GM21619 (cell line): ENCODE results near the gene SEPTIN5.

Source experiments
- ATAC-seq: cut with Tn5 transposase; IDR thresholded peaks from one replicate; pipeline ENCODE4 v1.9.1; 2021; ENCODE audit not compliant: unreplicated experiment

Gene SEPTIN5

DNA sequence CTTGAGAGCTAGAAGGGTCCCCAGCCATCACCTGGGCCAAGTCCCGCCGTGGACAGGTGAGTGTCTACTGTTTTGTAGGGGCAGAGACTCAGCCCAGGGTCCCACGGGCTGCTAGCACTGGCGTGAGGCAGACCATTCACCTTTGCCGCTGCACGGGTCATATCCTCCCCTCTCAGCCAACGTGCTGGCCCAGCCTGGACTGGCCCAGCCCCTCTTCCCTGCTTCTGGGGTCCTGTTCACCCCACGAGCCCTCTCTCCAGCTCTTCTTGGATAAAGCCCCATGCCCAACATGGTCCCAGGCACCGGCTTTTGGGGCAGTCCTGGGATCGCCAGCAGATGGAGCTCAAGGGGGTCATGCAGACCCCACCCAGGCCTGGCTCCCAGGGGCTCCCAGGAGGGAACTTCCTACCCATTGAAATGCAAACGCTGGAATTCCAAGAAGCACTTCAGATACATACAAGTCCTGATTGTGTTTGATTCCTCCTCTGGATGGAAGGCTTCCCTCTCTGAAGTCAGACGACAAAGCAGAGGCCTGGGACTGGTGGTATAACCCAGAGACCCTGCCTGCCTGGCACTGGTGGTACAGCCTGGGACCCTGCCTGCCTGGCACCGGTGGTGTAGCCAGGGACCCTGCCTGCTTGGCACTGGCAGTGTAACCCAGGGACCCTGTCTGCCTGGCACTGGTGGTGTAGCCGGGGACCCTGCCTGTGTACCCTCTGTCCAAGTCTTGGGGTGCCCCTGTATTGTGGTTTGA, 8.9 kb upstream of the SEPTIN5 start:
- no peak for ATAC-seq

DNA sequence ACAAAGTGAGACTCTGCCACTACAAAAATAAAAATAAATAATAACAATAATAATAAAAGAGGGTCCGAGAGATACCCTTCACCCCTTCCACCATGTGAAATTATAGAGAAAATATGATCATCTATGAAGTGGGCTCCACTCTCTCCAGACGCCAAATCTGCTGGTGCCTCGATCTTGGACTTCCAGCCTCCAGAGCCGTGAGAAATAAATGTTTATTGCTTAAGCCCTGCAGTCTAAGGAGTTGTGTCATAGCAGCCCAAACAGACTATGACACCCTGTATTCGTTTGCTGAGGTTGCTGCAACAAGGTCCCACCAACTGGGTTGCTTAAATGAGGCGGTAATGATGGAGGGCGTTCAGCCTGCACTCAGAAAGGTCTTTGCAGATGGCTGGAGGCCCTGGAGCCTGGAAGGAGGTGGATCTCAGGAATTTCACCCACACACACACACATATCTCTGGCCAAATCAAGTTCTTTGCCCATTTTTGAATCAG, 7.6 kb upstream of the SEPTIN5 start:
- ATAC-seq, result no peak

DNA sequence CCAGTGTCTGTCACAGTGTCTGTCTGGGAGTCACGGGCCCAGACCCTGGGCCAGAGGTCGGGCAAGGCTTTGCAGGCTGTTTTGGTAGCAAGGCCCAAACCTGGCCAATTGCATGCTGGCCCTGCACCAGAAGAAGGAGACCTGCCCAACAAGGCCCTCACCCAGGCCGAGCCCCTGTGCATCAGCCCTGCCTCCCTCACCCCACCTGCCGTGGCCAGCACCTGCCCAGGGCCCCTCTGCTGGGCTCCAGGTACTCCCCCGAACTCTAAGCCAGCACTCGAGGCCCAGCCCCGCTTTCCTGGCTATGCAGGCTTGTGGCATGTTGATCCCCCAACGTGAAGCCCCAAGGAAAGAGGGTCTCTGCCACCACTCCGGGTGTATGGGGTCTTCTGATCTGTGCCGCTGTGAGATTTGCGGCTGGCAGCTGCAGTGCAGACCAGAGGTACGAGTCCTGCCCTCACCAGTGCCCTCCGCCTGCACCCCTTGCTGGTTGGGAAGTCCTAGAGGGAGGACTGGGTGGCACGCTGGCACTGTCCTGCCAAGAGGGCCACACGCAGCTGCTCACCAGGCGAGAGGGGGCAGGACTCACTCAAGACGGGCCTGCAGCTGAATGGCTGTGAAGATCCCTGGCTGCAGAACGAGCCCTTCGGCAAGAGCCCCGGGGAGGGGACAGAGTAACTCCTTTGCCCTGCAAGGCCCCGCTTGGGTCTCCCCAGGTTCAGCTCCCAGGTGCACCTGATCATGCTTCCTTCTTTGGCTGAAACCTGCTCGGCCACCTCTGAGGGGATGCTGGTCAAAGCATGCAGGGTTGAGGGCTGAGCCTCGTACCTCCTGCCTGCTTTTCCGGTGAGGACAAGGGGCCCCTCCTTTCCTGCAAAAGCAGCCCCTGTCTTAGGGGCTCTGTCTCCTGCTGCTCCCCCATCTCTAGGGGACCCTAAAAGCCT, 6.7 kb upstream of the SEPTIN5 start:
- ATAC-seq, result no peak

DNA sequence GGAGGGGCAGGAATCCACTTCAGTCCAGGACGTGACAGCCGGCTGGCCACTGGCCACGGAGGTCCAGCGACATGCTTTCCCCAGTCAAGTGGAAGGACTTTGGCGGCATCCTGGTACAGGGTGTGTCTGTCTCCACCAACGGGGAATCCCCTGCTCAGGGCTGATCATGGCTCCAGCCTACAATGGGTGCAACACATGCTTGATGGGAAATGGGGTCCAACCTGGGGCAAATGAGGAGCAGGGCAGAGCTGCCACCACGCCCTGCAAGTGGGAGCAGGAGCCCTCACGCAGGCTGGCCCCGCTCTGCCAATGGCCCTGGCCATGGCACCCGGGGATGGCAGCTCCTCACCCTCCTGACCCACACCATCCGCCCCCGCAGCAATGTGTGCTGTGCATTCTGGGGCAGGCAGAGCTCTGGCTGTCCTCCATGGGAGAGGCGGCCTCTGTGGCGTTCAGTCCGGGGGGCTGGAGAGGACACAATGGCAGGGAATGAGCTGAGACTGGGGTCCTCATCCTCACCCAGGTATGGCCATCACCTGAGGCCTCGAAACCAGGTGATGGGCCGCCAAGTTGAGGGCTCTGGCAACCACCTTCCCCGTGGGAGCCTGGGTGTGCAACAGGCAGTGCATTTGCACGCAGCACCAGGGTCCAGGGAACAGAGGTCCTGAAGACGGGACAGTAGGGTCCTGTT, 5.8 kb upstream of the SEPTIN5 start:
- no peak for ATAC-seq

DNA sequence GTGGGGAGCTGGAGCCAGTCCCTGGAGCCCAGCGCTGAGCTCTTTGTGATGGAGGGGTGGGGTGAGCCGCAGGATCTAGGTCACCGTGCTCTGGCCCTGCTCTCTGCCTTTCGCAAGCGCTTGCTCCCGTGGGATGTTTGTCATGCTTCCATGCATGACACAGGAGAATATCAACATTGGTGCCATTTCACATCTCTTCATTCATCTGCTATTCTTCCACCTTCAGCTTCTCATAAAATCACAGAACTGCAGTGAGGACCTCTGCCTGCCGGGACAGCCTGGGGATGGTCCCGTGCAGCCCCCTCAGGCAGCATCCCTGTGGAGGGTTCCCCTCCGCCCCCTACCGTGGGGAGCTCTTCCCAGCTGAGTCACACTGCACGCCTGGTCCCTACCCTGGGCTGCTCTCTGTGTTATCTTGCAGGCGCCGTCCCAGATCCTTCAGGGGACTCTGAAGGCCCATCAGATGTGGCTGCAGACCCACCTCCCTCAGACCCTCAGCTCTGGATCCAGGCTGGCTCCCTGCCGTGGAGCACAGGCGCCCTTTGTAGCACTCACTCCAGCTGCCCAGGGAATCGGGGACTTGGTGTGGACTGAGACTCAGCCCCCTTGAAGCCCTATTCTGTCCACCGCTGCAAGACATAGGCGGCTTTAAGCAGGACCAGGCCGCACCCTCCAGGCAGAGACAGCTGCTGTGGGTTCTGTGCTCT, 5.1 kb upstream of the SEPTIN5 start:
- ATAC-seq, result no peak

DNA sequence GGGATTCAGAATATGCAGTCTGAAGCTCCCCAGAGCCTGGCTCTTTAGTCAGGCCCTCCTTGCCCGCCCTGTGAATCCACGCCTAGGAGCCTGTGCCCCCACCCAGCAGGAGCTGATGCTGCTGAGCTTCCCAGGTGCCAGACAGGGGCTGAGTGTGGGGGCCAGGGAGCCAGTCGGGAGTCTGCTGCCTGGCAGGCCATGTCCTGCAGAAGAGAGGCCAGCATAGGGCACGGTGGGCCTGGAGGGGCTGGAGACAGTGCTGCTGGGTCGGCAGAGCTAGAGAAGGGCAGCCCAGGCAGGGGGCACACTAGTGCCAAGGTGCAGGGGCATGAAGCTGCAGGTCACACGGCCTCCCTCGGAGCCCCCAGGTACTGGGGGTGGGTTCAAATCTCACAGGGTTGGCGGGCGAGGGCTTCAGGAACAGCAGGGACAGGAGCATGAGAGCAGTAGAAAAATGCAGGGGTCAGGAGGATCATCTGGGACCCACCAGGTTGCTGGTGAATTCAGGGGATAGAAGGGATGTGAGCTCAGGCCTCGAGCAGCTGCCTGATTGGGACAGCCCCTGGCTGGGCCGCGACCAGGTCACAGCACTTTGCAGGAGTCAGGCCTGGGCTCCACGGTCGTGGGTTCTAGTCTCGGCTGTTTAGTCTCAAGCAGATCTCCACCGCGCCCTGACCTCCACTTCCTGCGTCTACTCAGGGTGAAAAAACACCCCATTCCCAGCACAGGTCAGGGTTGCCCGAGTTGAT, 4.1 kb upstream of the SEPTIN5 start:
- ATAC-seq, result no peak

DNA sequence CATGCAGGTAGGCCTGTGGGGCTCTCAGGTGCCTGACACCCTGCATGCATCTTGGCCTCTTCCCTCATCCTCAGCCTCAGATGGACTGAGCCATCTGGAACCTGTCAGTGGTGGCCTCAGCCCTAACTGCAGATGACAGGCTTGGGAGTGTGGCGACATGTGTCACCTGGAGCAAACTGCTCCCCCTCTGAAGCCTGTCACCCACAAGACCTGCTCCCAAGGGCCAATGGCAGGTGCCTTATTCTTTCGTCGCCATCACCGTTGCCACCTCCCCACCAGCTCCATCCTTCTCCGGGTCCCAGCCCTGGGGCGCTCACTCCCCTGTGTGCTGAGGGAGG, 3.6 kb upstream of the SEPTIN5 start:
- no peak for ATAC-seq

DNA sequence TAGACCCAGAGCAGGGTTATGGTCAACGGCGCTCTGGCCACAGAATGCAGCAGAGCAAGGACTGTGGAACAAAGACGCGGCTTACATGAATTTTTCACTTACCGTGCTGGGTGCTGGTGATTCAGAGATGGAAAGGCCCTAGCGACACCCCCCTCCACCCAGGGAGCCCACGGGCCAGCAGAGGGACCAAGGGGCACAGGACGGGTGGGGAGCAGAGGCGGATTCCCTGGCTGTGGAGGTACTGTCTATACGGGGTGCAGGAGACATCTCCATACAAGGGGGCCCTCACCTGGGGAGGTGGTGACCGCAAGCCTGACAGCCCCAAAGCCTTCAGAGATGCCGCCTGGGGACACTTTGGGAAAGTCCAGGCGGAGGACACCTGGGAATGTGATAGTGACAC, 1.1 kb upstream of the SEPTIN5 start:
- no peak for ATAC-seq

DNA sequence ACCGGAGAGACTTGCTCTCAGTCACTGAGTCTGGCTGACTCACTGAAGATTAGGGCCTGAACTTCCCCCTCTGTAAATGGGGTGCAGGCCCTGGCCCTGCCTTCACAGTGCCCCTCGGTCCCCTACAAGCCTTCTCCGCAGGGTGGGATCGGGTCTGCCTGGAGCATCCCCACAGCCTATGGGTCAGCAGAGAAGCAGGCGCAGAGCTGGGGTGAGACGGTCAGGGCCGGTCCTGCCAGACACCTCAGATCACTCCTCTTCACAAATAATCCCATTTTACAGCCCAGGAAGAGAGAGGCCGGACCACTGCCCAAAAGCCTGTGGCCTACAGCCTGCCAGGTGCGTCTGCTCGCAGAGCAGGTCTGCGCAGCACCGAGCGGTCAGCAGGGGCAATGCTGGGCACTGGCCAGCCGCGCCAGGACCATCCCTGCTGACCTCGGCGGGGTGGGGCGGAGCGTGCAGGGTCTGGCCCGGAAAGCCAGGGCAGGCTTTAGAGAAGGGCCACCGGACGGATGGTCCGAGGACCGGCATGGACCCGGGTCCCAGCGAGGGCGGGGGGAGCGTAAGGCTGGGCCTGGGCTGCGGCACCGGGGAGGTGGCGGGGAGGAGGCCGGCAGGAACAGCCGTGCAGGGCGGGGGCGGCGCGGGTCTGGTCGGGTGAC, 522 bp upstream of the SEPTIN5 start:
- no peak for ATAC-seq

DNA sequence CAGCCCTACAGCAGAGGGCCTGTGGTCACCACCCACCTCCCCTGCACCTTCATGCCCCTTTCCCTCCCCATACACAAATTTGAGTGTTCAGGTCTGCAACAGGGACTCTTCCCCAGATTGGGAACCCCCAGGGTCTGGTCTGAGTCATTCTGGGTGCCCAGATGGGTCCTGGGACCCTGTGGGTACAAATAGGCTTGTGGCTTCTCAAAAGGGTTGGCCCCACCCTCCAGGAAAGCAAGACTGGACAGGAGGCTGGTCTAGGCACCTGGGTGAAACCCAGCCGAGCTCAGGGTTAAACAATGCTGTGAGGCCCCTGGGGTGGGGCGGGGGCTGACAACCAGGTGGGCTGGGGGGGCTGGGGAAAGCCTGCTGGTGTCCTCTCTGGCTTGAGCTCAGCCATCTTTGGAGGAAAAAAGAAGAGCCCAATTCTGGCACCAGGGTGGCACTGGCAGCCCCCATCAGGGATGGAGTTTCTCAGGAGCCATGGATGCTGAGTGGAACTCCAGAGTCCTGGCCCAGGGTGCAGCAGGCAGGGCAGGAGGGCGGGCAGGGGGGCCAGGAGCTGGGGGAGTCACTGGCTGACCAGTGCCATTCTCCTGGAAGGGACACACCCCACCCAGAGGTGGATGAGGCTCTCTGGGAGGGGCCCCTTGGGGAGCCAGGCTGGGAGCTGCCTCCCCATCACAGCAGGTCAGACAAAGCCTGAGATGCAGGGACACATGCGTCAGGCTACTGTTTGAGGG, 1.1 kb downstream of the SEPTIN5 start:
- ATAC-seq, result no peak

DNA sequence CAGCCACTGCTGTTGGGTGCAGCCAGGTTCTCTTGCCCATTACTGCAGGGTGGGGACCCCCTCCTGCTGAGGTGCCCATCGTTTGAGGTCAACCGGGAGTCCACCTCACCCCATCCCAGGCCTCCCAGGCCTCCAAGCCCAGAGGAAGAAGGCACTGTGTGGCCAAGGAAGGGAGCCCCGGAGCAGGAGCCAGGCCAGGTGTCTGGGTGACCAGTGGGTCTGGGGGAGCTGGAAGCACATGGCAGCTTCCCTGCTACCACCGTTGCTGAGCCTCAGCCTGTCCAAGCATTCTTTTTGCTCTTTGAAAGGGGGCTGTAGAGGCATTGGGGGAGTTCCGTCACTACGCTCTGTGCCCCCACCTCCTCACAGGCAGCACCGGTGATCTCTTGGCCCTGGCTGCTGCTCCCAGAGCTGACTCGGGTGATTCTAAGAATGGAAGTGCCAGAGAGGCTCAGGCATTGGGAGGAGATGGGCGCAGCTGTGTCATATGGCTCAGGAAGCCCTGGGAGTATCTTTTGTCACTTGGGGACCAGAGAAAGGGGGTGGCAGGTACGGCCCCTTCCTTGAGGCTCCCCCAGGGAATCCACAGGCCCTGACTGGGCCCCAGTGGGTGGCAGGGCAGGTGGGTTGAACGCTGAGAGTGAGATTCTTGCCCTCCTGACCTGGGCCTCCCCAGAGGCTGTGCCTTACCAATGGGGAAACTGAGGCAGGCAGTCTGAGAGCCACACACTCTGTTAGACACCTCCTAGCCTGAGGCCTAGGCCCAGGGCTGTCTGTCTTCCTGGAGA, 1.9 kb downstream of the SEPTIN5 start:
- ATAC-seq, result no peak

DNA sequence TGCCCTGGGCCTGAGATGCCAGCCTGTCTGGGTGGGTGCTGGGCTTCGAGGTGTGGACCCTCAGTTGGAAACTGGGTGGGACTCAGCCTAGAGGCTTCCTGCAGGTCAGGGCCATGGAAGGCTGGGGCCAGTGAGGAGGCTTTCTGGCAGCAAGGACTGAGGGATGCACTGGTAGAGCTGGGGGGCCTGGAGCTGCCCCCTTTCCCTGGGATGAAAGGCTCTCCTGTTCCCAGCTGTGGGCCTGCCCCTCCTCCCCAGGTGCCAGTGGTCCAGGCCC, 2.5 kb downstream of the SEPTIN5 start:
- no peak for ATAC-seq

DNA sequence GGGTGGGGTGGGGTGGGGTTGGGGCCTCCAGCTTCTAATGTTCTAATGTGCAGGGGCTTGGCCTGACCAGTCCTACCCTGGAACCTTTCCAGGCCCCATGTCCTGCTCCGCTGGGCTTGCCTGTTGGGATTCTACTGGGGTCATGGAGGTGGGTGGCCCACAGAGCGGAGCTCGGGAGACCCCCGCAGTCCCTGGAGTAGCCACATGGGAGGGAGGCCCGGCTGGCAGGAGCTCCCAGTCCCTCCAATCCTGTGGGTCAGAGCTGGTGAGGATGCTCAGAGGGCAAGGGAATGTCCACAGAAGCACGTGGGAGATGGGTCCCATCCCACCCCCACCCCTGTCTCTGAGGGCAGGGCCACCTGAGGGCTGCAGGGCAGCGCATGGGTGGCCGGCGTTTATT, 2.9 kb downstream of the SEPTIN5 start:
- no peak for ATAC-seq

DNA sequence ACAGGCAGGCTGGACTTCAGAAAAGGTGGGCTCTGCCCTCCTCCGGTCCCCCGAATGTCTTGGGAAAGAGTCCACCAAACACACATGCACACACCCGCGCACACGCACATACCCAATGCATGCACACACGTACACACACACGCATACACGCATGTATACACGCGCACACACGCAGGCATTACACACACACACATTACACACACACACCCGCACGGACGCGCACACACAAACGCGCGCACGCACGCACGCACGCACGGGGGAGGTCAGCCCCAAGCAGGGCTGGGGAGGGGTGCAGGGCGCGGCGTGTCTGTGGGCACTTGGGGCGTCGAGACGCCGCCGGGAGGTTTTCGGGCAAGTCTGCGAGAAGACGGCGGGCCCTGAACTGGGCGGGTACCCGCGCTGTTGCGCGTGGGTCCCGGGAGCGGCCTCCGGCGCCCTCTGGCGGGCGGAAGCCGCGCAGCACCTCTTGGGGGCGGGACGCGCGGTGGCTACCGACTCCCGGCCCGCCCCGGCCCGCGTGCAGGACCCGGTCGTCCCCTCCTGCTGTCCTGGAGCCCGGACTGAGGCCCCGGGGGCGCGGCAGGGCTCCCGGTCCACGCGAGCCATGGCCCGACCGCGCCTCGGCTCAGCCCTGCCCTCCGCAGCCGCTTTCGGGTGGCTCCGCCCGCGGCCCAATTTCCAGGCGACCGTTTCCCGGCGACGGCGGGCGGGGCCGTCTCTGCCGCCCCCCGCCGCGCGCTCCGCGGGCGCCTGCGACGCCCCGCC, 3.6 kb downstream of the SEPTIN5 start:
- ATAC-seq, result no peak

DNA sequence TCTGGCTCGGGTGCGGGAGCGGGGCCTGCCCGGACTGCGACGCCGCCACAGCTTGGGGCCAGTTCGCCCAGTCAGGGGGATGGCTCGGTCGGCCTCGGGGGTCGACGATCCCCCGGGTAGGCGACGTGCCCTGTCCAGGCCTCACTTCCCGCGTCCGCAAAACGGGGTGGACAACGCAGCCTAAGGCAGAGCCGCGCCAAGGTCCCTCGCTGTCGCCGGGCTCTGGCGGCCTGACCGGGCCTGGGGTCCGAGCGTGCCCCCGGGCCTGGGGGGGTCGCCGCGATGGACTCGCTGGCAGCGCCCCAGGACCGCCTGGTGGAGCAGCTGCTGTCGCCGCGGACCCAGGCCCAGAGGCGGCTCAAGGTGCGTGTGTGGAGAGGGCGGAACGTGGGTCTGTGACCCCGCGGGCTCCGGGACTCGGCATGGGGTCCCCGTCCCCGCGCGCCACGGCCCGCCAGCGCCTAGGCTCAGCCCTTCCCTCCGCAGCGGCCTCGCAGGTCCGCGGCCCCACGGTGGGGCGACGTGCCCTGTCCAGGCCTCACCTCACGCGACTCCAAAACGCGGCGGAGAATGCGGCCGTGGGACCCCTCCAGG, 4.2 kb downstream of the SEPTIN5 start:
- ATAC-seq, result no peak

DNA sequence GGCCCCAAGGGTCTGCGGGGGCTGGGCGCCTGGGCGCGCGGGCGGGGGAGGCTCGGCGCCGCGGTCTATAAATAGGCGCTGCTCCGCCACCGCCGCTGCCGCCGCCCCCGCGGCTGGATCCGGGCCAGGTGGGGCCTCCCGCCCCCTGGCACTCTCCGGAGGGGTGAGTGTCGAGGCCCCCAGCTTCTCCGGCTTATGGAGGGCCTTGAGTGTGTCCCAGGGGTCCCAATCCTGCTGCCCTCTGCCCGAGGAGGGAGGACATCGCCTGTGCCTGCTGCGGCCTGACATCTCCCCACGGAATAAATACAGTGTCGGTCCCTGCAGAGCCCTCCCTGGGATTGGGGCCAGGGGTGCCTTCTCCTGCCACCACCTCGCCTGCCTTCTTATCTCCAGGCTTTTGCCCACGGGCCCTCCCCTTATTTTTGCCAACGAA, 4.8 kb downstream of the SEPTIN5 start:
- no peak for ATAC-seq

DNA sequence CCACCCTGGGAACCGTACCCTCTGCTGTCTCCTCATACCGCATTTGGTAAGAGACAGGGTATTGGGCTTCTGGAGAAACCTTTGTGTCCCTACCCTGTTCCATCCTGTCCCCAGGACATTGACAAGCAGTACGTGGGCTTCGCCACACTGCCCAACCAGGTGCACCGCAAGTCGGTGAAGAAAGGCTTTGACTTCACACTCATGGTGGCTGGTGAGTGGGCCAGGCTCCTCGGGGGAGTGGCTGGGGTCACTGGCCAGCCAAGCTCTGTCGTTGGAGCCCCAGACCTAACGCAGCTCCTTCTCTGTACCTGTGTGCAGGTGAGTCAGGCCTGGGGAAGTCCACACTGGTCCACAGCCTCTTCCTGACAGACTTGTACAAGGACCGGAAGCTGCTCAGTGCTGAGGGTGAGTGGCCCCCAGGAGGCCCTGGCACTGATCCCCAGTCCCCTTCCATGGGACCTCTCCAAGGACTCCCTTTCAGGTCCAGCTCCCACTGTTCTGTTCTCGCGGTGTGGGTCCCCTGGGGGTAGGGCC, 5.3 kb downstream of the SEPTIN5 start:
- ATAC-seq, result no peak
